ENCODE measurements around the gene SRSF10. TPM values are rescaled to one million over a fixed set of nuclear protein-coding genes. Genes with fewer than 3 reads are reported as not detected.

SRSF10 gene
- total and polyA plus RNA-seq, 9 of the 15 experiments (the other 6 are each of a cell fraction or from before 2014, with no cell fraction given): 154 to 264 (median 205) TPM

- TF ChIP-seq CHD7 (IDR thresholded peaks at IDR 0.05; ENCODE audit: low read depth, low read length) (no peak), HMG20A (CRISPR knock-in tag; conservative IDR thresholded peaks at IDR 0.05) (no peak), ZNF408 (CRISPR knock-in tag; IDR thresholded peaks at IDR 0.05; ENCODE audit: low read depth) (no peak), POLR2AphosphoS5 (IDR thresholded peaks at IDR 0.05; ENCODE audit: control insufficient read depth, insufficient read depth, low read depth, low read length) (peak; percentile 85), MYC (IDR thresholded peaks at IDR 0.05; ENCODE audit: low read depth, low read length) (peak; percentile 83), MYC (CRISPR knock-in tag; IDR thresholded peaks at IDR 0.05; ENCODE audit: borderline replicate concordance, low read depth) (peak; percentile 17; the same call in 1 of the 2 replicates), TCF7 (IDR thresholded peaks at IDR 0.05; ENCODE audit: borderline replicate concordance) (no peak), ZFPM2 (CRISPR knock-in tag; IDR thresholded peaks at IDR 0.05) (no peak), CGGBP1 (CRISPR knock-in tag; IDR thresholded peaks at IDR 0.05) (no peak; the same call in 1 of the 2 replicates), NCOR1 (IDR thresholded peaks at IDR 0.05) (peak; percentile 44), KAT2B (IDR thresholded peaks at IDR 0.05; ENCODE audit: low read depth, low read length) (no peak), SIN3B (IDR thresholded peaks at IDR 0.05; ENCODE audit: low read depth) (no peak), ZBTB12 (CRISPR knock-in tag; IDR thresholded peaks at IDR 0.05) (0 out of 2 replicates have a peak, but pooled peaks have one; percentile 13), NRF1 (conservative IDR thresholded peaks at IDR 0.05 in 1 of 2, IDR thresholded peaks at IDR 0.05 in 1 of 2) (no peak; a peak in 1 of 4 replicates)
Observed at GRCh38 chr1:23958810-23959460, 21.2 kb downstream of the SRSF10 start (continued).

Data from K562 (cell line).